GM23248 (cell line): ENCODE results near the gene LRRC8E.

Experiments
- EZH2 ChIP-seq: fragments of 200-600 bp; sonication (generic); IDR thresholded peaks from 2 replicates; pipeline ENCODE4 v1.6.1; 2018; ENCODE audit warnings: antibody characterized with exemption, mild to moderate bottlenecking; ENCODE audit not compliant: insufficient read depth, poor library complexity, severe bottlenecking
- EZH2phosphoT487 ChIP-seq: fragments of 200-600 bp; sonication (generic); IDR thresholded peaks from 2 replicates; pipeline ENCODE4 v1.6.1; 2018; ENCODE audit warnings: antibody characterized with exemption, moderate library complexity, mild to moderate bottlenecking, low read depth; ENCODE audit not compliant: insufficient read depth

DNA sequence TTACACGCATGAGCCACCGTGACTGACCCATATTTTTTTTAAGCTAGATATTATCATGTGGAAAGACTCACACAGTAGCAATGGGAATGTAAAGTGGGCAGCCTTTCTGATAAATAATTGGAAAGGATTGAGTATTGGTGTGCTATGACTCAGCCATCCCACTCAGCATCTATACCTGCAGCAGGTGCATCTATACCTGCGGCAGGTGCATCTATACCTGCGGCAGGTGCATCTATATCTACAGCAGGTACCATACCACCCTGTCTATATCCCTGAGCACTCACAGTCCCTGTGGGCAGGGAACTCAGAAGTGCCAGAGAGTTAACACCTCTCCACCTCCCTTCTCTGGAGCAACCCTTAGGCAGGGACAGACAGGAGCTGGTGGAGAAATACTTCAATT lies 5.2 kb upstream of the LRRC8E start:
- TF ChIP-seq EZH2 (no peak), EZH2phosphoT487 (no peak)
